ENCODE measurements around the gene PUM1.
A peak's percentile ranks its signal among the peaks of the same experiment; 100 is the strongest.
"Not testable (repeated sequence)": the region's sequence is repeated elsewhere in the genome, so short reads cannot be mapped to it uniquely, and the experiment has no call there.

PUM1 gene, protein sequence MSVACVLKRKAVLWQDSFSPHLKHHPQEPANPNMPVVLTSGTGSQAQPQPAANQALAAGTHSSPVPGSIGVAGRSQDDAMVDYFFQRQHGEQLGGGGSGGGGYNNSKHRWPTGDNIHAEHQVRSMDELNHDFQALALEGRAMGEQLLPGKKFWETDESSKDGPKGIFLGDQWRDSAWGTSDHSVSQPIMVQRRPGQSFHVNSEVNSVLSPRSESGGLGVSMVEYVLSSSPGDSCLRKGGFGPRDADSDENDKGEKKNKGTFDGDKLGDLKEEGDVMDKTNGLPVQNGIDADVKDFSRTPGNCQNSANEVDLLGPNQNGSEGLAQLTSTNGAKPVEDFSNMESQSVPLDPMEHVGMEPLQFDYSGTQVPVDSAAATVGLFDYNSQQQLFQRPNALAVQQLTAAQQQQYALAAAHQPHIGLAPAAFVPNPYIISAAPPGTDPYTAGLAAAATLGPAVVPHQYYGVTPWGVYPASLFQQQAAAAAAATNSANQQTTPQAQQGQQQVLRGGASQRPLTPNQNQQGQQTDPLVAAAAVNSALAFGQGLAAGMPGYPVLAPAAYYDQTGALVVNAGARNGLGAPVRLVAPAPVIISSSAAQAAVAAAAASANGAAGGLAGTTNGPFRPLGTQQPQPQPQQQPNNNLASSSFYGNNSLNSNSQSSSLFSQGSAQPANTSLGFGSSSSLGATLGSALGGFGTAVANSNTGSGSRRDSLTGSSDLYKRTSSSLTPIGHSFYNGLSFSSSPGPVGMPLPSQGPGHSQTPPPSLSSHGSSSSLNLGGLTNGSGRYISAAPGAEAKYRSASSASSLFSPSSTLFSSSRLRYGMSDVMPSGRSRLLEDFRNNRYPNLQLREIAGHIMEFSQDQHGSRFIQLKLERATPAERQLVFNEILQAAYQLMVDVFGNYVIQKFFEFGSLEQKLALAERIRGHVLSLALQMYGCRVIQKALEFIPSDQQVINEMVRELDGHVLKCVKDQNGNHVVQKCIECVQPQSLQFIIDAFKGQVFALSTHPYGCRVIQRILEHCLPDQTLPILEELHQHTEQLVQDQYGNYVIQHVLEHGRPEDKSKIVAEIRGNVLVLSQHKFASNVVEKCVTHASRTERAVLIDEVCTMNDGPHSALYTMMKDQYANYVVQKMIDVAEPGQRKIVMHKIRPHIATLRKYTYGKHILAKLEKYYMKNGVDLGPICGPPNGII

GRCh38 chr1:31065310-31066217 lies at the start of gene PUM1:
Gene PUM1 (minus strand): TSS chr1:31065717. CDS start chr1:31059566, 6,151 bp downstream.
- peak; percentile 98 for DNase-seq

DNA sequence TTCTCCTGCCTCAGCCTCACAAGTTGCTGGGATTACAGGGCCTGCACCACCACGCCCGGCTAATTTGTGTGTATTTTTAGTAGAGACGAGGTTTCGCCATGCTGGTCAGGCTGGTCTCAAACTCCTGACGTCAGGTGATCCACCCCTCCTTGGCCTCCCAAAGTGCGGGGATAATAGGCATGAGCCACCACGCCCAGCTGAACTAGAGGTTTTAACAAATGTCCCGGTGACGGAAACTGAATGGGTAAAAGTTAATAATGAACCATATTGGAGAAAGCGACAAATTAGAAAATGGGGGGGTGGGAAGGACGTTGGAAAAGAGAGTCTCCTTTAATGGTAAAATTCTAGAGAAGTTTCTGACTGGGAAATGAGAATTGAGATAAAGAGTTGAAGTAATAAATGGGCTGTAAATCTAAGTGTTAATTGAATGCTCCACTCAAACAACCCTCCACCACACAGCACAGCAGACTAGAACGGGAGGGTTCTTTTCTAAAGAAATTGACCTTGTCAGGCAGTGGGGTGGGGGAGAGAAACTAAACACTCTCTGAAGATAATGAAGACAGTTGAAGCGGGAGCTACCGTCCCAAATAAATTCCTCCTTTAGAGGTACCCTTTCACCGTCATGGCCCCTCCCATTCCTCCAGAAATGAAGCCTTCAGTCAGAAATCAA lies 46.9 kb upstream of the PUM1 start:
- DNase-seq = no peak

DNA sequence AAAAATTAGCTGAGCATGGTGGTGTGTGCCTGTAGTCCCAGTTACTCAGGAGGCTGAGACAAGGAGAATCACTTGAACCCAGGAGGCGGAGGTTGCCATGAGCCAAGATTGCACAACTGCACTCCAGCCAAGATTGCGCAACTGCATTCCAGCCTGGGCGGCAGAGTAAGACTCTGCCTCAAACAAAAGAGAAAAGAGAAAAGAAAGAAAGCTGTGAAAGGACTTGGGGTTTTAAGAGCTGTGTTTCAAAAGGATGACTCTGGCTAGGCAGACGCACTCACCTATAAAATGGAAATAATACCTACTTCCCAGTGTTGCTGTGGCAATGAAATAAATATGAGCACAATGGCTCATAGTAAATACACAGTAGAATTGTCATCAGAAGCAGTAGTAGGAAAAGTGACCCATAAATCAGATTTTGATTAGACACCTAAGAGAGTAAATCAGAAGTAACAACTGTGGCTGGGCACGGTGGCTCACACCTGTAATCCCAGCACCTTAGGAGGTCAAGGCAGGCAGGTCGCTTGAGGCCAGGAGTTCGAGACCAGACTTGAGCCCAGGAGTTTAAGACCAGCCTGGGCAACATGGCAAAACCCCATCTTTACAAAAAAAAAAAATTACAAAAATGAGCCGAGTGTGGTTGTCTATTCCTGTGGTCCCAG lies 45.9 kb upstream of the PUM1 start:
- no peak for DNase-seq

DNA sequence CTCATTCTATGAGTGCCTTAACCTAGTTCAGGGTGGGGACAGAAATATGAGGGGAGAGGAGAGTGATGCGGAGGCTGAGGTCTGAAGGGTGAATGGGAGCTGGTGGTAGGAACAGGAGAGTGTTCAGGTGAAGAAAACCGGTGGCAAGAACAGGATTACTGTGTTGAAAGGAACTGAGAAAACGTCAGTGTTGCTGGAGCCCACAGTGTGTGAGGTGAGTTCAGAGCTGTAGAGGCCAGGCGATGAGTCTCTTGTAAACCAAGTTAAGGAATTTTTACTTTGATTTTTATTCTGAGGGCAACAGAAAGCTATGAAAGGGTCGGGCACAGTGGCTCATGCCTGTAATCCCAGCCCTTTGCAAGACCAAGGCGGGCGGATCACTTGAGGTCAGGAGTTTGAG lies 45.3 kb upstream of the PUM1 start:
- no peak for DNase-seq

DNA sequence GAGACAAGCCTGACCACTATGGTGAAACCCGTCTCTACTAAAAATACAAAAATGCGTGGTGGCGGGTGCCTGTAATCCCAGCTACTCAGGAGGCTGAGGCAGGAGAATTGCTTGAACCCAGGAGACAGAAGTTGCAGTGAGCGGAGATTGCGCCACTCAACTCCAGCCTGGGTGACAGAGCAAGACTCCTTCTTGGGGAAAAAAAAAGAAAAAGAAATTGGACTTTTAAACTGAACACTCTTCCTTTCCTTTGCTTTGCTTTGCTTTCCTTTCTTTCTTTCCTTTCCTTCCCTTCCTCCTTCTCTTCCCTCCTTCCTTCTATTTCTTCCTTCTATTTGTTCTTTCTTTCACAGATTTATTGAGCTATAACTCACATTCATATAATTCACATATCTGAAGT lies 43.3 kb upstream of the PUM1 start:
- no peak for DNase-seq

GRCh38 chr1:31105646-31106045 lies 40.1 kb upstream of the PUM1 start:
- no peak for DNase-seq

DNA sequence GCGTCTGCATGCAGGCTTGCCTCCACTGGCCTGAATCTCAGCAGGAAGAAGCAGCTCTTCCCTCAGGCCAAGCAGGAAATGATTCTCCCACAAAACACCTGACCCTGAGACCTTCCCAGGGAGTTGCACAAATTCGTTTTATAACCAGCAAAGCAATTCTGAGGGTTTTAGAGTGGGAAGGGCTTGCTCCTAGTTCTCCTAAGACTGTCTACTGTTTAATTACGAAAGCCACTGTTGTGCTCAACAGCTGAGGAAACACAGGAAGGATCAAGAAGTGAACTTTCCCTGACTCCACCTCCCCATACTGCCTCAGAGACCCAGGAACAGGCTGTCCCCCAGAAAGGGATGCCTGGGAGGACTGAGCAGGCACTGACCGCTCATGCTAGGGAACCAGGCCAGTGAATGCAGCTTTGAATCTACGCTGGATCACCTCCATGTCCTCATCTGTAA lies 37.0 kb upstream of the PUM1 start:
- DNase-seq = no peak

DNA sequence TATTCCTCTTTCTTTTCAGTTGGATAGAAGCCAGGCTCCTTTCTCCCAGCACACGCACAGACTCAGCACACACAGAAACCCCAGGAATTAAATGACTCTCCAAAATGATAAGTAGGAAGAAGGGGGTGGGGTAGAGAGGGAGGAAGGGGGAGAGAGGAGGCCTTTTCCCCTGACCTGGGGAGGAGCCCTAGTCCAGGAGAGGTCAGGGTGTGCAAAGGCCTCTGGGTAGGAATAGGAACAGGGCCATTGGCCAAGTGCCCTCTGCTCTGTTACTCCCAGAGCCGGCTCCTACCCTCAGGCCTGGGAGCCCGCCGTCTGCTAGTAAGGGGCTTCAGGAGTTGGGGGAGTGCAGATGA lies 35.6 kb upstream of the PUM1 start:
- no peak for DNase-seq

DNA sequence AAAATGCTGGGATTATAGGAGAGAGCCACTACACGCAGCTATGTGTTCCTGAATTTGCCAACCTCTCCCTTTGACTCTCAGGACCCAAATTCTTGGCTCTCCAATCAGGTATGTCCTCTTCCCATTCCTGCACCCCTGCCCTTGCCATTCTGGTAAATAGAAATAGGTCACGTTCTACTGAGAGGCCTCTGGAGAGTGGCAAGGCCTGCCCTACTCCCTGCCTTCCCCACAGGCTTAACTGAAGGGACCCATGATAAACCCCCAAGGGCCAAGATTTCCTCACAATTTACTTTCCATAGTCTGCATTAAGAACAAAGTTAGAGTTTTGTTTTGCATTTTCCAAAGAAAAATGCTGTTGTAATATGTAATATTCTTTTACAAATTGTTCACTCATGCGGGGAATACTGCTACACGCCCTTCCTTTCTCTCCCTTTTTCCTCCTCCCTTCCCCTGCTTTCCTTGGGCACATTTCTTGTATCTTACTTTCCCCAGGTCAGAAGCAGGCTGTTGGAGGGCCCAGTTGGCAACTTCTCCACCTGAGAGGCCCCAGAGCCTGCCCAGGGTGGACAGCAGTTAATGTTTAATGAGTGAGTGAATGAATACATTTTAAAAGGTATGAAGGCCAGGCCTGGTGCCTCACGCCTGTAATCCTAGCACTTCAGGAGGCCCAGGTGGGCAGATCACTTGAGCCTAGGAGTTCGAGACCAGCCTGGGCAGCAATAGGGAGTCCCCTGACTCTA lies 33.9 kb upstream of the PUM1 start:
- no peak for DNase-seq

DNA sequence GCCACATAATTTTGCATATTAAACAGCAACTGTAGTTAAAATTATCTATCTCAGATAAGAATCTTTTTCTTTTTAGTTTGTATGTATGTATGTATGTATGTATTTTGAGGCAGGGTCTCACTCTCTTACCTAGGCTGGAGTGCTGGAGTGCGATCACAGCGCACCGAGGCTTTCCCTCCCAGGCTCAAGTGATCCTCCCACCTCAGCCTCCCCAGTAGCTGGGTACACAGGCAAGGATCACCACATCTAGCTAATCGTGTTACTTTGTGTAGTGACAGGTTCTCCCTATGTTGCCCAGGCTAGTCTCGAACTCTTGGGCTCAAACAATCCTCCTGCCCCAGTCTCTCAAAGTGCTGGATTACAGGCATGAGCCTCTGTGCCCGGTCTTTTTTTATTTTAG lies 30.5 kb upstream of the PUM1 start:
- DNase-seq = no peak

DNA sequence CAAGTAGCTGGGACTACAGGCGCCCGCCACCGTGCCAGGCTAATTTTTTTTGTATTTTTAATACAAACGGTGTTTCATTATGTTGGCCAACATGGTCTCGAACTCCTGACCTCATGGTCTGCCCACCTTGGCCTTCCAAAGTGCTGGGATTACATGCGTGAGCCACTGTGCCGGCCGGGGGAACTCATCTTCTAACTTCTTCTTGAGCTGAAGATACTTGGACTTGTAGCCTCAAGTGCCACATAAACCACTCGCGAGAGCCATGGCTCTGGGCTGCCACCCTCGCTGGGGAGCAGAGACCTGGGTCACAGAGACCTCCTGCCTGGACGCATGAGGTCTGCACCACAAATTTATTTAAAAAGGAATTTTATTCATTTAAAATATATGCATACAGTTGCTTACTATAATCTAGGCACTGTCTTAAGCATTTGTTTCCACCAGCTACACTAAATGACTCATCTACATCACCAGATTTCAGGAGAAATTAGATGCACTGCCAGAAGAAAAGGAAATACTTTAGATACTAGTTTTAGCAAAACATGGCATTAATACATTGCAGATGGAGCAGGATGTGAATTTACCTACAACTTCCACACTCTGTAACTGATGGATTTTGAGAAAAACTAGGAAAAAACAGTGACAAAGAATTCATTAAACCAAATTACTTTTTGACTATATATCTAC lies 29.9 kb upstream of the PUM1 start:
- DNase-seq = no peak

DNA sequence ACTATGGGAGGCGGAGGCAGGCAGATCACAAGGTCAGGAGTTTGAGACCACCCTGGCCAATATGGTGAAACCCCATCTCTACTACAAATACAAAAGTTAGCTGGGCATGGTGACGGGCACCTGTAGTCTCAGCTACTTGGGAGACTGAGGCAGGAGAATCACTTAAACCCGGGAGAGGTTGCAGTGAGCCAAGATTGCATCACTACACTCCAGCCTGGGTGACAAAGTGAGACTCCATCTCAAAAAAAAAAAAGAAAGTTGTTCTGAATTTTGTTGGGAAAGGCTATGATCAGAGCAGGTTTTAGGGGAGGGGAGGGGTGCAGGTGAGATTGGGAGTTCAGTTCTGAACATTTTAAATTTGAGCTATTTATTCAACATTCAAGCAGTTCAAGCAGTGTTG lies 22.6 kb upstream of the PUM1 start:
- not testable (repeated sequence) for DNase-seq

DNA sequence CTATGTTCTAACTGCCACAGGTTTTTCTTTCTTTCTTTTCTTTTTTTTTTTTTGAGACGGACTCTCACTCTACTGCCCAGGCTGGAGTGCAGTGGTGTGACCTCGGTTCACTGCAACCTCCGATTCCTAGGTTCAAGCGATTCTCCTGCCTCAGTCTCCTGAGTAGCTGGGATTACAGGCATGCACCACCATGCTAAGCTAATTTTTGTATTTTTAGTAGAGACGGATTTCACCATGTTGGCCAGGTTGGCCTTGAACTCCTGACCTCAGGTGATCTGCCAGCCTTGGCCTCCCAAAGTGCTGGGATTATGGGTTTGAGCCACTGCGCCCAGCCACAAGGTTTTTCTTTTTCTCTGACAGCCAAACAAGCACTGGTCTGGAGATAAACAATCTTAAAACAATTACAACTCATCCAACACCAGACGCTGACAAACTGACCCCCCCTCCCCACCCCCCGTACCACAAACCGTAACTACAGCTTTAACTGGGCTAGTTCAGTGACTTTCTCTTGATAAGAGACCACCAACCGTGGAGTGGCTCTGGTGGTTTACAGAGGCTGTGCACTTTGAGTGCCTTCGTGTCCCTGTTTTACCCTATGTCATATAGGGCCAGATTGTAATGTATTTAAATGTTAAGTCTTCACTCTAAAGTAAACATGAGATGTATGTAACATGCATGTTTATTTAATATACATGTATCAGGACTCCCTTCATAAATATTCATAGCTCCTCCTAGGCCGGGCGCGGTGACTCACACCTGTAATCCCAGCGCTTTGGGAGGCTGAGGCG lies 19.5 kb upstream of the PUM1 start:
- DNase-seq = no peak

GRCh38 chr1:31082385-31082784 lies 16.9 kb upstream of the PUM1 start:
- no peak for DNase-seq

DNA sequence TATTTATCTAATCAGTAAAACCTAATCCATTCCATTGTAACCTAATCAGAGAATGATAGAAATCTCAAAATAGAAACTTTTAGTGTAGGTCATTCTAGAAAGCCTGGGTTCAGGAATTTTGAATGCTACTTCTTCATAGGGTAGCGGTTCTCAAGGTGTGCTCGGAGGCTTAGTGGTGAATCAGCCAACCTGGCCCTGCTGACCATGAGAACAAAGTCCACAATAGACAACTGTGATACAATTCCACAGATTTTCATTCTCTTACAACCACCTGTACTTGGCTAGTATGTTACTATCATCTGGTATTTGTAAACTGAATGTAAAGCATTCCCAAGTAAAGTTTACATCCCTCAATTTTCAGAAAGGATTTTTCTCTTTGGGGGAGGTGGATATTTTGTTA lies 7.5 kb upstream of the PUM1 start:
- DNase-seq = no peak

- DNase-seq = no peak
These were observed 6.8 kb upstream of the PUM1 start for GRCh38 chr1:31072304-31072746.

DNA sequence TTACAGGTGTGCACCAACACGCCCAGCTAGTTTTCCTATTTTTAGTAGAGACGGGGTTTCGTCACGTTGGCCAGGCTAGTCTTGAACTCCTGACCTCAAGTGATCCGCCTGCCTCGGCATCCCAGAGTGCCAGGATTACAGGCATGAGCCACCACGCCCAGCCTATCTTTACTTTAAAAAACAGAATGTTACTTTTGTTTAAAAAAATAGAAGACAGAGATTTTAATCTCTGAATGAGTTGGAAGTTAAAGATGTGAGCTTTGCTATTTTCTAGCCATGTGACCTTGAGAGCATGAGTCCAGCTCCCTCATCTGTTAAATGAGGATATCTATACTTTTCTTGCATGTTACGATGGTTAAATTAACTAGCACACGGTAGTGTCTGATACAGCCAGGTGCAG lies 3.9 kb upstream of the PUM1 start:
- DNase-seq = no peak

GRCh38 chr1:31064718-31065309 lies 703 bp downstream of the PUM1 start:
- no peak for DNase-seq
